GM18520 (cell line): ENCODE data around the gene LGI1.

Experiments
- ATAC-seq: cut with Tn5 transposase; IDR thresholded peaks from one replicate; pipeline ENCODE4 v1.9.1; 2021; ENCODE audit not compliant: unreplicated experiment

The LGI1 gene

GRCh38 chr10:93757801-93758507 lies at the start of gene LGI1:
Gene LGI1 (plus strand): TSS chr10:93757936. CDS start chr10:93758145, 209 bp downstream.
- no peak for ATAC-seq

DNA sequence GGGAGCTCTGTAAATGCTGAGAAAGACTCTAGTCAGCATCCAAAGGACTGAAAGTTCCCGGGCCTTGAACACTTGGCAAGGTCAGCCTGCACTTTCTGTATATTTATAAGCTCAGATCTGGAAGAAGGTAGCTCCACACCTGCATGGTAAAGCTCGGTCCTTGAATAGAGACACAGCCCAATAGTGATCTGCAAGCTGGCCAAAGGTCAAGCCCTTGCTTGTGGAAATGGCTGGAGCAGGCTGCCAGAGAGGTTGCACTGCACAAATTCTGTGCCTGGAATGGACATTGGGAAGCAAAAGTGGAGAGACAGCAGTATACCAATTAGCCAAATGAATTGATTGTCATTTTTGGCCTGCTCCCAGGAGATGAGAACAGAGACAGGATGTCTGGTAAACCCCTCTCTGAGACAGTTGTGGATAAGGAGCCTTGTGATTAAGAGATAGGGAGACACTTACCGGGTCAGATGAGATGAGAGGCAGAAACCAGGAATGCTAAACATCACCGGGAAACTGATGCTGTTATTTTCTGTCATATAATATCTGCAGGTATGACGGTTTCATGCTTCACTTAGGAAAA lies 47.3 kb upstream of the LGI1 start:
- ATAC-seq: no peak

DNA sequence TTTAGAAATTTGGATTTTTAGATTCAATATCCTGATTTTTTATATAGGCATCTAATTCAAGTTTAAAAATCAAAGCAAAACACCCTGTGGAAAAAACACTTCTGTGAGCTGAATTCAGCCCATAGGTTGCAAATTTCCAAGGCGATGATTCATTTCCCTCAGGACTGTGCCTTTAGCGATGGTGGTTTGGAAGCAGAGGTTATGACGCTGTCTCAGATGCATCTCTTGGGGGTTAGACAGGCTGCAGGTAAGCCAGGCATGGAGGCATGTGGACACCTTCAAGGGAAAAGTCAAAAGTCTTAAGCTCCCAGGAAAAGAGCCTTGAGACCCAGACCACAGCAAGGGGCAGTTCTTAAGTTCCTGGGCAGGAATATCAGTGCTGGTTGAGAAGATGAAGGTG lies 45.8 kb upstream of the LGI1 start:
- ATAC-seq: no peak

DNA sequence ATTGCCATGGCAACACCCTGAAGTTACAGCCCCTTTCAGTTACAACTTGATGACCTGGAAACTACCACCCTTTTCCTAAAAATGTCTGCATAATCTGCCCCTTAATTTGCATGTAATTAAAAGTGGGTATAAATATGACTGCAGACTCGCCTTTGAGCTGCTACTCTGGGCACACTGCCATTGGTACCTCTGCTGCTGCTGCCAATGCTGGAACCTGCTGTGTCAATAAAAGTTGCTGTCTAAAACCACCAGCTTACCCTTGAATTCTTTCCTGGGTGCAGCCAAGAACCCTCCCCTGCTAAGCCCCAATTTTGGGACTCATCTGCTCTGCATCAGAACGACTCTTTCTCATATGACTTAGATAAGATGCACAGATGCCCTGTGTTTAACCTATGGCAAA lies 45.1 kb upstream of the LGI1 start:
- ATAC-seq: no peak

DNA sequence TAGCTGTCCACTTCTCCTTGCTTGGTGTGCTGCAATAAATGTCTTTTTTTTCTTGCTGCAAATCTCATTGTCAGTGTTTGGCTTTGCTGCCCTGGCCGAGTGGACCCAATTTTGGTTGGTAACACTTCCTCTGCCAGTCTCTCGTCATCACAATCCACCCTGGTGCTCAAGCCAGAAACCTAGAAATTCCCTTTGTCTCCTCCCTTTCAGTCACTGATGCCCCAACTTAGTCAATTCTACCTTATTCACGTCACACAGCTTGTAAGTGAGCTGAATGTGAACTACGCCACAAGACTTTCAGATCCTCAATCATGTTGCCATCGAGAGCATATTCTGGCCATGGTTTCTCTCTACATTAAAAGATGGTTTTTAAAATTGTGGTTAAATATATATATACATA lies 42.4 kb upstream of the LGI1 start:
- peak; percentile 86 for ATAC-seq

GRCh38 chr10:93716766-93717165 lies 41.0 kb upstream of the LGI1 start:
- no peak for ATAC-seq

GRCh38 chr10:93718937-93719725 lies 38.6 kb upstream of the LGI1 start:
- no peak for ATAC-seq

- ATAC-seq: no peak
These were observed 37.8 kb upstream of the LGI1 start for GRCh38 chr10:93719901-93720300.

DNA sequence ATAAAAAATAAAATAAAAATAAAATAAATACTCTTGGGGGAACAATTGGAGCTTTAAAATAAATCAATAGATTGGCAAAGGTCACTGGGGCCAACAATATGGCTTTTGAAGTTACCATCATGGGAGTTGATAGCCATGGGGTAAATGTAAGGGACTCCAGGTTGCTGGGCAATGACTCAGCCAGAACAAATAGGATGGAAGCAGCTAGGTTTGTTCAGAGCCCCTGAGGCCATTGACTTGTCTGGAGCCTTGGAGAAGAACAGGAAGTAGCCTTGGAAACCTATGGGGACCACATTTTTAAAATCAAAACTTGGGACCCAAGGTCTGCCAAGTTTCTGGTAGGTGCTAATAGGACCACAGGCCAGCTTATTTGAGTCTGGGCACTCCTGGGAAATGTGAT lies 35.2 kb upstream of the LGI1 start:
- ATAC-seq: no peak

DNA sequence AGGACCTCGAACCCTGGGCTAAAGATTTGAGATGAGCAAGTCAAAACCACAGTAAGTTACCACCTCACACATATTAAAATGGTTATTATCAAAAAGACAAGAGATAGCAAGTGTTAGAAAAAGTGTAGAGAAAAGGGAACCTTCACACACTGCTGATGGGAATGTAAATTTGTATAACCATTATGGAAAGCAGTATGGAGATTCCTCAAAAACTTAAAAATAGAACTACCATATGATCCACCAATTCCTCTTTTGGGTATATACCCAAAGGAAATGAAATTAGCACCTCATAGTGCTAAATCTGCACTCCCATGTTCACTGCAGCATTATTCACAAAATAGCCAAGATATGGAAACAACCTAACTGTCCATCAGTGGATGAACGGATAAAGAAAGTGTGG lies 34.6 kb upstream of the LGI1 start:
- ATAC-seq: no peak

DNA sequence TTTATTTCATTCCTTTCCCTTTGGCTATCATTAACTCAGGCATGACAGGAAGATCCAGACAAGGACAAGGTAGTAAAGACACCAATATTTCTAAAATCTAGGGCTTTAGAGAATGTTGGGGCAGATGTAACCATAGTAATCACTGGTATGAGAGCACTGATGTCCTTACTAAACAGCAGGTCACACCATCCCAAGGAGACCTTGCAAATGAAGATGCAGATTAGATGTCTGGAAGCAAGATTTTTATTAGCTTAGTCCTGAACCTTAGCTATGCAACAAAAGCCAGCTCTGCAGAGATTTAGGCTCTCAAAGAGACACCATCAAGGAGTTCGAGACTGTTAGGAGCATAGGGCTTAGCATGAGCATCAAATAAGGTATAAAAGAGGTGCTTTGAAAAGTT lies 31.7 kb upstream of the LGI1 start:
- ATAC-seq: no peak

GRCh38 chr10:93741367-93741766 lies 16.4 kb upstream of the LGI1 start:
- no peak for ATAC-seq

GRCh38 chr10:93742633-93743349 lies 14.9 kb upstream of the LGI1 start:
- ATAC-seq: no peak

GRCh38 chr10:93745408-93746065 lies 12.2 kb upstream of the LGI1 start:
- ATAC-seq: no peak

- ATAC-seq: no peak
These were observed 10.9 kb upstream of the LGI1 start for GRCh38 chr10:93746844-93747284.

- ATAC-seq: no peak
These were observed 8.4 kb upstream of the LGI1 start for GRCh38 chr10:93749218-93749799.

- no peak for ATAC-seq
These were observed 6.6 kb upstream of the LGI1 start for GRCh38 chr10:93751124-93751523.

DNA sequence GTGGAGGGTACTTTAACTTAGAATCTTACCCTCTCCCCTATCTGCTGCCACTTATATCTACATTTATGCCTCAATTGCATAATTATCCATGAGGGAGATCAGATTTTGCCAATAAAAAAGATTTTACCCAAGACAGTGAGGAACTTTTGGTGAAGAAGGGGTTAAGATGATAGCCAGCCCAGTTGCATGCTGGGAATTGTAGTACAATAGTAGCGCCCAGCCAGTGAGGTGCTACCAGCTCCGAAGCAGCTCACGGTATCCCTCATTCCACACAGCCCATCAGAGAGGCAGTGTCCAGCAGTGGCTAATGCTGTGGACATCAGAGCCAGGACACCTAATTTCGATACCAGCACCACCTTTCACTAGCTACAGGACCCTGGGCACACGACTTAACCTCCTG lies 5.9 kb upstream of the LGI1 start:
- no peak for ATAC-seq

DNA sequence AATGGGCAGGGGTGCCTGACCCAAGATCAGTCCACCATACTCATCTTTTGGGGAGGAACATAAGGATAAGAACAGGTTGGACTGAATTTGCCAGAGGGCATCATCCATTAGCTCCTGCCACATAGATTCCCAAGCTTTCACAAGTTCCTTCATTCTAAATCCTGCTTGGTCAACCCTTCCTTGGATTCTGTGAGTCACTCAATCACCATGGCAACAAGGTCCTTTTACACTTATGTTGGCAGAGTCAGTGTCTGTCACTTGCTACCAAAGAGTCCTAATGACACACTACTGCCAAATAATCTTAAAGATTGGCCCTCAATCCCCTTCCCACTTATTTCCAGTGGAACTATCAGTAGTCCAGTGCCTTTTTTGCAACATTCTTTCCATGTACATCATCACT lies 5.0 kb upstream of the LGI1 start:
- ATAC-seq: no peak

GRCh38 chr10:93753621-93754250 lies 4.0 kb upstream of the LGI1 start:
- no peak for ATAC-seq
